Keratinocyte (primary cell): ENCODE results near the gene LEFTY1.

Experiments used
- EZH2 ChIP-seq: IDR thresholded peaks from one replicate; pipeline ENCODE4 v1.6.1; 2012; ENCODE audit warnings: inconsistent platforms, mild to moderate bottlenecking, low read length, moderate library complexity
- TF ChIP-seq, protein P1 (sequence below), 3 experiments: IDR thresholded peaks in 1 of 3; conservative IDR thresholded peaks in 1 of 3; optimal IDR thresholded peaks in 1 of 3; 2 replicates in 2 of 3; 3 replicates in 1 of 3; pipeline versions ENCODE3 to v1.5.1; 2011; ENCODE audit warnings: low read length in 3 of 3, mild to moderate bottlenecking in 3 of 3, moderate library complexity in 2 of 3, control low read depth in 1 of 3, inconsistent platforms in 1 of 3; ENCODE audit not compliant: insufficient read depth in 2 of 3; ENCODE audit errors: extremely low read depth in 1 of 3

DNA sequence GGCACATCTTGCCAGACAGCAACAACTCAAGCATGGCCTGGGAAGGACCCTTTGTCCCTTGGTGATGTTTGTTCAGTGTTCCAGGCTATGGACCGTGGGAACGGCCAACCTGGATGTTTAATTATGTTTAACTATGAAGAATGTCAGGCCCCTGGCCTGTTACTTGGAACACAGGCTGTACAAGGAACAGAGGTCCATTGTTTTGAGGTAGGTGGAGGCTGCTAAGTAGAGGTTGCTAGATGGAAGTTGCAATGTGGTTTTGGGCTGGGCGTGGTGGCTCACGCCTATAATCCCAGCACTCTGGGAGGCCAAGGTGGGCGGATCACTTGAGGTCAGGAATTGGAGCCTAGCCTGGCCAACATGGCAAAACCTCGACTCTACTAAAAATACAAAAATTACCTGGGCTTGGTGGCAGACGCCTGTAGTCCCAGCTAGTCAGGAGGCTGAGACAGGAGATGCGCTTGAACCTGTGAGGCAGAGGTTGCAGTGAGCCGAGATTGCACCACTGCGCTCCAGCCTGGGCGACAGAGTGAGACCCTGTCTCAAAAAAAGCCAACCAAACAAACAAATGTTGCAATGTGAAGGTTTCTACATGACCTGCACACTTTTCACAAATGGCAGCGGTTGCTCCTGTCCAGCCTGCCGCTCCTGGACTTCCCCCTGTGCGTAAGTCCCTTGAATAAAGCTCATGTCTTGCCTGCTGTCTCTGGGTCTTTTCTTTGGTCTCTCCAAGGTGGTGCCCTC lies 2.5 kb upstream of the LEFTY1 start:
- TF ChIP-seq, protein P1, sequence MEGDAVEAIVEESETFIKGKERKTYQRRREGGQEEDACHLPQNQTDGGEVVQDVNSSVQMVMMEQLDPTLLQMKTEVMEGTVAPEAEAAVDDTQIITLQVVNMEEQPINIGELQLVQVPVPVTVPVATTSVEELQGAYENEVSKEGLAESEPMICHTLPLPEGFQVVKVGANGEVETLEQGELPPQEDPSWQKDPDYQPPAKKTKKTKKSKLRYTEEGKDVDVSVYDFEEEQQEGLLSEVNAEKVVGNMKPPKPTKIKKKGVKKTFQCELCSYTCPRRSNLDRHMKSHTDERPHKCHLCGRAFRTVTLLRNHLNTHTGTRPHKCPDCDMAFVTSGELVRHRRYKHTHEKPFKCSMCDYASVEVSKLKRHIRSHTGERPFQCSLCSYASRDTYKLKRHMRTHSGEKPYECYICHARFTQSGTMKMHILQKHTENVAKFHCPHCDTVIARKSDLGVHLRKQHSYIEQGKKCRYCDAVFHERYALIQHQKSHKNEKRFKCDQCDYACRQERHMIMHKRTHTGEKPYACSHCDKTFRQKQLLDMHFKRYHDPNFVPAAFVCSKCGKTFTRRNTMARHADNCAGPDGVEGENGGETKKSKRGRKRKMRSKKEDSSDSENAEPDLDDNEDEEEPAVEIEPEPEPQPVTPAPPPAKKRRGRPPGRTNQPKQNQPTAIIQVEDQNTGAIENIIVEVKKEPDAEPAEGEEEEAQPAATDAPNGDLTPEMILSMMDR (optimal IDR thresholded peaks at IDR 0.05 in 1 of 3, IDR thresholded peaks at IDR 0.05 in 1 of 3, conservative IDR thresholded peaks at IDR 0.05 in 1 of 3; ENCODE audit: extremely low read depth in 1 of 3, insufficient read depth in 2 of 3, low read length in 3 of 3): no peak
- TF ChIP-seq EZH2: no peak
